ENCODE measurements around the gene EIF5. TPM values are rescaled to one million over a fixed set of nuclear protein-coding genes. Genes with fewer than 3 reads are reported as not detected.

The EIF5 gene
- total RNA-seq, 1 experiment from 2014 or later: 356 TPM

DNA sequence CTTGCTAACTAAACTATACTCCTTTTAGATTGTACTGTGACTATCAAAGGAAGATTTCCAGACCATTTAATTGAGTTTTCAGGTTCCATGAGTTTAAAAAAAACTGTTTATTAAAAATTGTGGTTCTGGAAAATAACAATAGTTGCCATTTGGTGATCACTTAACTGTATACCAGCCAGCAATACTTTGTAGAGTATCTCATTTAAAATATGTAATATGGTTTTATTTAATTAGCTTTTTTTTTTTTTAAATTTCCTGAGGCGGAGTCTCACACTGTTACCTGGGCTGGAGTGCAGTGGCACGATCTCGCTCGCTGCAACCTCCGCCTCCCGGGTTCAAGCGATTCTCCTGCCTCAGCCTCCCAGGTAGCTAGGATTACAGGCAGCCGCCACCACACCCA, 58.5 kb downstream of the EIF5 start:
- Histone ChIP-seq H3K4ac (ENCODE audit: low read depth, low read length) (no peak overlapping the region), H2AFZ (ENCODE audit: low read length) (no peak overlapping the region), H2BK15ac (ENCODE audit: low read depth, low read length) (no peak overlapping the region), H4K91ac (ENCODE audit: insufficient read length, low read depth, low read length) (no peak overlapping the region), H3K18ac (ENCODE audit: insufficient read length, low read depth, low read length) (no peak overlapping the region), H2BK20ac (ENCODE audit: low read depth, low read length, poor library complexity, severe bottlenecking) (no peak overlapping the region), H2BK12ac (ENCODE audit: insufficient read length, low read depth, low read length) (no peak overlapping the region), H3K27me3 (ENCODE audit: insufficient read depth, low read length) (no peaks in the 10 kb centered on the region; the same call in 1 of the 2 replicates), H3K79me2 (ENCODE audit: insufficient read depth, low read length) (peaks cover 33% of the 10 kb centered on the region; the same call in 1 of the 2 replicates), H2AK5ac (ENCODE audit: insufficient read length, low read length) (no peak overlapping the region), H3K79me1 (ENCODE audit: insufficient read depth, low read depth, low read length, poor library complexity, severe bottlenecking) (no peaks in the 10 kb centered on the region), H3K9ac (ENCODE audit: extremely low read depth, insufficient read length, low read length) (no peak overlapping the region), H3K14ac (ENCODE audit: insufficient read depth, low read length) (no peak overlapping the region), H2BK5ac (ENCODE audit: insufficient read length, low read length) (no peak overlapping the region), H3K4me2 (ENCODE audit: insufficient read depth, insufficient read length, low read length) (no peak overlapping the region), H3K27ac (ENCODE audit: insufficient read length, low read depth, low read length) (no peak overlapping the region), H4K5ac (ENCODE audit: insufficient read length, low read depth, low read length) (no peak overlapping the region), H3K23me2 (ENCODE audit: insufficient read length, low read depth, low read length, poor library complexity, severe bottlenecking) (no peaks in the 10 kb centered on the region), H3K4me1 (ENCODE audit: insufficient read depth, low read length) (no peaks in the 10 kb centered on the region; the same call in 1 of the 2 replicates), H4K8ac (replicated peaks; ENCODE audit: insufficient read length, low read depth, low read length) (no peak overlapping the region), H3K23ac (ENCODE audit: insufficient read length, low read depth, low read length) (no peak overlapping the region), H3K56ac (ENCODE audit: insufficient read length, low read depth, low read length) (no peak overlapping the region), H3T11ph (ENCODE audit: low read length) (no peak overlapping the region), H3K9me3 (ENCODE audit: control insufficient read depth, low read depth, low read length) (no peaks in the 10 kb centered on the region), H2BK120ac (ENCODE audit: low read depth, low read length, poor library complexity, severe bottlenecking) (no peak overlapping the region), H4K20me1 (ENCODE audit: control insufficient read depth, insufficient read depth, insufficient read length) (no peaks in the 10 kb centered on the region)
- Mint-ChIP-seq H3K27me3 (ENCODE audit: low read depth) (no peaks in the 10 kb centered on the region), H3K9me3 (no peaks in the 10 kb centered on the region), H3K4me1 (peaks cover 27 to 28% of the 10 kb centered on the region in 2 experiments), H3K36me3 (ENCODE audit: insufficient read depth in 1 of 3, low read depth in 3 of 3) (peaks cover 0 to 4% (median 2%) of the 10 kb centered on the region in 3 experiments; a peak in 5 of 7 replicates), H3K27ac (no peak overlapping the region), H3K4me3 (no peak overlapping the region)
- DNase-seq: no peak
- no CpG with 5 or more reads among the region's 8 CpGs for WGBS (ENCODE audit: extremely low coverage, insufficient read length, low lambda C conversion rate)
- TF ChIP-seq, protein P1, sequence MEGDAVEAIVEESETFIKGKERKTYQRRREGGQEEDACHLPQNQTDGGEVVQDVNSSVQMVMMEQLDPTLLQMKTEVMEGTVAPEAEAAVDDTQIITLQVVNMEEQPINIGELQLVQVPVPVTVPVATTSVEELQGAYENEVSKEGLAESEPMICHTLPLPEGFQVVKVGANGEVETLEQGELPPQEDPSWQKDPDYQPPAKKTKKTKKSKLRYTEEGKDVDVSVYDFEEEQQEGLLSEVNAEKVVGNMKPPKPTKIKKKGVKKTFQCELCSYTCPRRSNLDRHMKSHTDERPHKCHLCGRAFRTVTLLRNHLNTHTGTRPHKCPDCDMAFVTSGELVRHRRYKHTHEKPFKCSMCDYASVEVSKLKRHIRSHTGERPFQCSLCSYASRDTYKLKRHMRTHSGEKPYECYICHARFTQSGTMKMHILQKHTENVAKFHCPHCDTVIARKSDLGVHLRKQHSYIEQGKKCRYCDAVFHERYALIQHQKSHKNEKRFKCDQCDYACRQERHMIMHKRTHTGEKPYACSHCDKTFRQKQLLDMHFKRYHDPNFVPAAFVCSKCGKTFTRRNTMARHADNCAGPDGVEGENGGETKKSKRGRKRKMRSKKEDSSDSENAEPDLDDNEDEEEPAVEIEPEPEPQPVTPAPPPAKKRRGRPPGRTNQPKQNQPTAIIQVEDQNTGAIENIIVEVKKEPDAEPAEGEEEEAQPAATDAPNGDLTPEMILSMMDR (conservative IDR thresholded peaks at IDR 0.05): no peak

All from H9 (cell line).